Posterior cingulate gyrus (tissue), 11 donors: Measurements from ENCODE around the gene MED27.

Source experiments
- DNase-seq, 10 donors: peaks; one replicate each; pipeline versions ENCODE4 v3.0.0 to v3.0.0-alpha.2; 2020 to 2021; ENCODE audit warnings: mixed read lengths in 3 of 10
- intact Hi-C: fragments of 100-400 bp; cut with DNase I; formaldehyde crosslinking; loops from one replicate; pipeline ENCODE4 v1.15.1; 2023

Gene MED27

DNA sequence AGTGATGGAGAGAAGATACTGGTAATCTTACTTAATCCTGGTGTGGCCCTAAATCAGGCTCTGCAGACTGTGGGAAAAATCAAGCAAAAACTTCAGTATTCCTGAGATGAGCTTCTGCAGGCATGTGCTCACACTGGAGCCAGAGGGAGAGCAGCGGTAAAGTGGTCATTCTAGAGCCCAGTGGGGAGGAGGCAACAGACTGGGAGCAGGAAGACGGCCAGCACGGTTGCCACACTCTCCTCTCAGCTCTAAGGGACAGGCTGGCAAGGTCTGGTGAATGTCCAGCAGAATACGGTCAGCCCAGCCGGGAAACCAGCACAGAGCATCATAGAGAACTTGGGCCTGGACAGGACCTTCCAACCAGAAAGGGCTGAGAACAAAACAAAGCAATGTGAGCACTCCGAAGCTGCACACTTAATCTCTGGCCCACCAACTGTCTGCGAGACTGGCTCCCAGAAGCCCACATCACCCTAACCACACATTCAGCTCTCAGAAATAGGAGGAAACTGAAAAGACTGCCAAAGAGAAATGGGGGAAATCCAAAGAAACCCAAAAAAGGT is 30.3 kb downstream of the MED27 start:
- intact Hi-C loops: no loop called here
- peak in 5 of 10 donors; percentile 43 to 91 (median 50) for DNase-seq

GRCh38 chr9:132048201-132048600 is 31.5 kb downstream of the MED27 start:
- intact Hi-C loops: no loop called here
- DNase-seq: no peak

- DNase-seq: no peak
- intact Hi-C loops: no loop called here
Measured at GRCh38 chr9:132046456-132046855, 33.2 kb downstream of the MED27 start.

- intact Hi-C loops: no loop called here
- no peak for DNase-seq
Measured at GRCh38 chr9:132044176-132044875, 35.3 kb downstream of the MED27 start.

DNA sequence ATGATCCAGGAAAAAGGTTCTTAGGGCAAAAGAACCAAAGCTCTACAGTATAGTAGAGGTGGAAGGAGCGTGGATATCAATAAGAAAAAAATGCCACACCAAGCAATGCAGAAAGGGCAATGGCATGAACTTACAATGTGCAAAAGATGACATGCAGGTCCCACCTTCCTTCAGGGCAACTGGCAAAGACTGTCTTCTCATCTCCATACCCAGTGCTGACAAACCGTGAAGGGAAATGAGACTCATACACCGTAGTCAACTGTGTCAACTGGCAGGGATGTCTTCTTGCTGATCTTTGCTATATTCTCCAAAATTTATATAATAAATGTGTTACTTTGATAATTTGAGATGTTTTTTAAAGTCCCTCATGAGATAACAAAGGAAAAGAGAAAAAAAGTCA is 36.0 kb downstream of the MED27 start:
- intact Hi-C loops: no loop called here
- DNase-seq: no peak

- DNase-seq: no peak
- intact Hi-C loops: no loop called here
Measured at GRCh38 chr9:132042324-132042723, 37.3 kb downstream of the MED27 start.

- intact Hi-C loops: no loop called here
- DNase-seq: no peak
Measured at GRCh38 chr9:132041798-132042197, 37.9 kb downstream of the MED27 start.

DNA sequence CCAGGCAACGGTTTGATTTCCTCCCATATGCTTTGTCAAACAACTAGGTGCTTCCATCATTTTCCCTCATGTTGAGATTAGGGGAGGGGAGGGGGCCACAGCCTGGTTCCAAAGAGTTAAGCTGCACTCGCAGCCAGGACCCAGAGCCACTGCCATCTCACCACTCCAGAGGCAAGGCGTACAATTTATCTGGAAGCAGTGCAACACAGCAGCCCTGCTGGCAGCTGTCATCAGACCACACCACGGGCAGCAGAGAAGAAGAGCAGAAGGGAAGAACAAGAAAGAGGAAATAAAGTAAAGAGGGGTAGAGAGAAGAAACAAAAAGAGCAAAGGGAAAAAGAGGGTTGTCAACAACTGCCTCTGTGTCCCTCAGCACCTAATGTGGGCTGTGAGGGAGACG is 38.9 kb downstream of the MED27 start:
- intact Hi-C loops: no loop called here
- no peak for DNase-seq

DNA sequence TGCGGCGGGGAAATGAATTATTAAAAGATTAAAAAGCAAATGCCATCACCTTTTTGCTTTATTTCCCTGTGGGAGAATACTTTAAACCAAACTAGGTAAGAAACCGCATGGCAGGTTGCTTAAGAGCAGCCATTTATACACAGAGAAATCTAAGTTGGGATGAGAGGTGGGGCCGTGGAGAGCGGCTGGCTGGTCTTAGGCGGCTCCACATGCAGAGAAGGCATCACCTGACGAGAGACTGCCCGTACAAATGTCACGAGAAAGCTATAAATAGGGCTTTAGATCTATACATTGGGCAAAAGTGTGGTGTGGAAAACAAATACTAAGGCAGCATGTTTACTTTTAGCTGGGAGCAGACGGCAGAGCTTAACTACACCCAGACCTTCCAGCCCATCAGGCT is 39.4 kb downstream of the MED27 start:
- intact Hi-C loops: no loop called here
- DNase-seq: no peak

DNA sequence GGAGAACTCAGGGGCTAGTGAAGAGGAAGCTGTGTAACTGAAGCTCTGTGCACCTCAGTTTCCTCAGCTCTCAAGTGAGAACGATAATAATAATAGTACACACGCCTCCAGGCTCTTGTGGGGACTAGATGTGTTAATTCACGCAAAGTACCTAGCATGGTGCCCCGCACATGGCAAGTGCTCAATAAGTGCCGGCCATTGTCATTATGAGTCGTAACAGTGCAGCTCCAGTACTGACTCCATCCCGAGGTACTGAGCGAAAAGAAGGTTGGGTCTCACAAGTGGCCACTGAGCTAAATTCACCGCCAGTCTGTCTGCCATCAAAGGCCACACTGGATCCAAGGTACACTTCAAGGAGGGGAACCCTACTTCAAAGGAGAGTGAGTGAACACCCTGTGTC is 40.4 kb downstream of the MED27 start:
- intact Hi-C loops: no loop called here
- DNase-seq: no peak

GRCh38 chr9:132037458-132037857 is 42.2 kb downstream of the MED27 start:
- intact Hi-C loops: no loop called here
- peak in 2 of 10 donors; percentile 26 to 88 for DNase-seq

- DNase-seq: no peak
- intact Hi-C loops: no loop called here
Measured at GRCh38 chr9:132036521-132036920, 43.1 kb downstream of the MED27 start.

- no peak for DNase-seq
Measured at GRCh38 chr9:132035679-132036078, 44.0 kb downstream of the MED27 start.

DNA sequence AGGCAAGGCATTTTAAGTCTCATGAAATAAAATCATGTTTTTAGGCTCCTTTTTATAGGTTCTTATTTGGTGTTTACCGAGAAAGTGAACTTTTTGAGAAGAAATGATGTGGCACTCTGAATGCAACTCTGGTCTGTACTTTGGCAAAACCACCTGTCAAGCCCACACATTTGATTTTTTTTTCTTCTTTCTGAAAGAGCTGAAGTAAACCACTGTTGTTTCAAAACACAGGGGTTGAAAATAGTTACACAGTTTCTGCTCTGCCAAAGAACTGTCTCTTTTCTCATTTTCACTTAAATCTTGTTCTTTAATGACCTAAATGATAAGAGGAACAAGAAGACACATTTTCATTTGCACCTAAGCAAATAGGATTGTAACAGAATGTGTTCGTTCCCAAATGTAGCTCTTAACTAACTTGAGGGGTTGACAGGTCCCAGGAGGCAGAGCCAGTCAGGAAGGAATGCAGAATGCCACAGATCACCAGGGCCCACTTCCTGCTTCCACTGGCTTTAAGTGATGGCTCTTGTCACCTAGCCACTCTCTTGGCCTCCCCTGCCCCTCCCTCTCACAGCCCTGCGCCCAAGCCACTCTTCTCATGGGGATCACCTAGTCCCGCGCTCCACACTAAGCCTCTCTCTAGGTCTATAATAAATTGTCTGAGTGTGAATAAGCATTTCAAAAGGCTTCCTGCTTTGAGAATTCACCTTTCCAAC is 47.3 kb downstream of the MED27 start:
- intact Hi-C loops: no loop called here
- DNase-seq: no peak

More at GRCh38 chr9:132035679-132036078, 44.0 kb downstream of the MED27 start:
- intact Hi-C loops: no loop called here

- intact Hi-C loops: no loop called here
Measured at GRCh38 chr9:132031467-132032237, 48.0 kb downstream of the MED27 start.

DNA sequence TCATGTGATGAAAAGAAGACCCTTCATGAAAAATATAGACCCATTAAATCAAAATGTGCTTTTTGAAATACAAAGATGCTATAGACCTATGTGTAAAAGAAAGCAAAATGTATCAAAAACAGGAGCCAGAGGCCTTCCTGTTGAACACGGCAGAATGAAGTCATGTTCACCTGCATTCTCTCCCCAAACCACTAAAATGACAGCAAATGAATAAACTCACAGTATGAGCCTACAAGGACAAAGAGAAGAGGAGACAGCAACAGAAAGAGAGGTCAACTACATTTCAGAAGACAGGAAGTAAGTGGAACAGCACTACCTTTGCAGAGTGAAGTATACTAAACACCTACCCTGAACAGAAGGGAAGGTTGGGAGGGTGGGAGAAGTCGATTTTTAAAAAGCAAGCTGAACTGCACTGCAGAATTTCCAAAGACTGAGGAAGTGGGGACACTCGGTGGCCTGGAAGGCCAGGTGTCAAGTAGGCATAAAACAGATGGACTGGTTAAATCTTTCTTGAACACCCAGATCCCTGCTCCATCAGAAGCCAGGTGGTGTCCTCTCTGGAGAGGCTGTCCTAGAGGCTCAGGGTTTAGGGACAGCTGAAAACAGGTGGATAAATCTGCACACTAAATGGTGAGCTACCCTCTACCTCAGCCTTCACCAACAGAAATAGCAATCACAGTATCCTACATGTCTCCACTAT is 48.9 kb downstream of the MED27 start:
- intact Hi-C loops: no loop called here
- no peak for DNase-seq

More at GRCh38 chr9:132031467-132032237, 48.0 kb downstream of the MED27 start:
- no peak for DNase-seq

- intact Hi-C loops: no loop called here
- no peak for DNase-seq
Measured at GRCh38 chr9:132027752-132028663, 51.7 kb downstream of the MED27 start.

GRCh38 chr9:132026932-132027585 is 52.6 kb downstream of the MED27 start:
- DNase-seq: no peak
- intact Hi-C loops: no loop called here

DNA sequence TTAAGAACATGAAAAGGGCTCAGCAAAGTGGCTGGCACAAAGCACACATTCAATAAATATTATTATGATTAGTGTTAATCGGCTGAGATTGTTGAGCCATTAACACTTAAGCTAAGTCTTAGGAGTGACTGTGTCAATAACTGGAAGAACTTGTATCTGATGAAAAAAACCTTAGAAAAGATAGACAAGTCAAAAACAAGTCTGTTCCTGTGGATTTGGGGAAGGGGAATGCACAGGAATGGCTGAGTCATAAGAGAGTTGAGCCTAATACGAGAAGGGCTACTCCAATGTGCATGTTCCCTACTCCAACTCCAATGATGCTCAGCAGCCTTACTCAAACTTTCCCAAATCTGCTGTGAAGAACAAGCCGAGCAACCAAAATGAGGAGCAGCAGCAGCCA is 53.9 kb downstream of the MED27 start:
- intact Hi-C loops: no loop called here
- DNase-seq: no peak
